ENCODE measurements around the gene SUOX.

DNA sequence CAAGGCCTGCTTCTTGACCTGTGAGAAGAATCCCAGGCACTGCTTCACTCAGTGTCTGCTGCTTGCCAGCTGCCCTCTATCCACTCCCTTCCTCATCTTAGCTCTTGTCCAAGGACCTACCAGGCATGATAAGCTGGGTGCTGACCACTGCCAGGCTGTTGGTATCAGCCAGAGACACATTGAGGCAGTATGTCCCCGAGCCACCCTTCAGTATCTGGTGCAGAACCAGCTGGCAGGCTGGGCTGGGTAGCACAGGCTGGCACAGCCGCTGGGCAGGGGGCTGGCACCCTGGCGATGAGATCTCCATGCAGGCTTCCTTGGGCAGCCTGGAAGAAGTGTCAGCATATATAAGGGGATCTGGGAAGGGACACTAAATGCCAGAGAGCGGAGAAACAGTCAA lies 41.7 kb upstream of the SUOX start:
- TF ChIP-seq EZH2 (IDR thresholded peaks at IDR 0.05; ENCODE audit: borderline replicate concordance) (no peak), EZH2phosphoT487 (IDR thresholded peaks at IDR 0.05; ENCODE audit: low read depth, severe bottlenecking, unreplicated experiment) (no peak)

Data from hepatocyte (in vitro differentiated cells).